Mesodermal cell (in vitro differentiated cells): ENCODE measurements around the gene TRIM66.

Source experiments
- H3K27ac ChIP-seq: 2 replicates; pipeline ENCODE4 v1.7.0; 2013; ENCODE audit warnings: mild to moderate bottlenecking, low read depth, low read length, moderate library complexity; ENCODE audit not compliant: severe bottlenecking
- H3K36me3 ChIP-seq: 2 replicates; pipeline ENCODE4 v1.7.1; 2013; ENCODE audit warnings: mild to moderate bottlenecking, low read length, moderate library complexity; ENCODE audit not compliant: control insufficient read depth, insufficient read depth
- H3K4me1 ChIP-seq: one replicate; pipeline ENCODE4 v1.7.1; 2013; ENCODE audit warnings: mild to moderate bottlenecking, low read length; ENCODE audit not compliant: insufficient read depth, control insufficient read depth, poor library complexity, severe bottlenecking
- H3K4me3 ChIP-seq: 2 replicates; pipeline ENCODE4 v1.7.0; 2013; ENCODE audit warnings: low read length, control low read depth, mild to moderate bottlenecking; ENCODE audit not compliant: insufficient read depth, poor library complexity, severe bottlenecking; ENCODE audit errors: extremely low read depth
- H3K9me3 ChIP-seq: 2 replicates; pipeline ENCODE4 v1.7.1; 2013; ENCODE audit warnings: mild to moderate bottlenecking, low read length, moderate library complexity; ENCODE audit not compliant: control insufficient read depth
- WGBS, 2 experiments: methylation state at CpG; one replicate each; pipeline ENCODE4 v1.1.5; 2013; ENCODE audit warnings: missing lambda C conversion rate in 2 of 2; ENCODE audit not compliant: insufficient coverage in 2 of 2; 5-methylcytosine and 5-hydroxymethylcytosine counted together

The TRIM66 gene

DNA sequence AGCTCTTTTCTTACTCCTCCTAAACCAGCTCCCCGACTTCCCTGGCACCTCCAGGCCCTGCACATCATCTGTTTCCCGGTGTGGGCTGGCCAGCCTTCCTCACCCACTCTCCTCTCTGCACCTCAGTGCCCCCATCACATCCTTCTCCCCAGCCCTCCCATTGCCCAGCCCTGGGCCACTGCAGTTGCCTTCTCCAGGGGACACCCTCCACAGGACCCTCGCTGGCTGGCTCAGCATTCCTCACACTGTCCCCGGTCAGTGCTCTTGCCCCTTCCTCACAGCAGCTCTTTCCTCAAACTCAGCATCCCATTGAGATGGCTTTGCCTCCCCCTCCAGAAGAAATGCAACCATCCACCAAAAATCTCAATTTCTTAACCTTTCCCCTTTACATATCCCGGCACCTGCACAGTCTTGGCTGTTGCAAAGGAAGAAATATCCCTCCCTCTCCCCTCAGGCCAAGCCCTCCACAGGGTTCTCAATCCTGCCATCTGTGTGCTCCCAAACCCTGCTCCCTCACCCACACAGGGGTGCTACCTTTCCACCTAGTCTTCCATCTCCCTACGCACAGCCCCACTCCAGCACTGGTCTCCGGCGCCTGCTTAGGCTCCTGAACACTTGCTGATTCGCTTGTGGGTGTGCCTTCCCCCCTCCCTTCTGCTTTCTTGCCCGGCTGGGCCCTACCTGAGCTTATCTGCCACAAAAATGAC, 19.6 kb upstream of the TRIM66 start:
- peaks cover 20% of the 10 kb centered on the region for H3K4me1 ChIP-seq
- peaks cover 90% of the 10 kb centered on the region for H3K36me3 ChIP-seq
- no peaks in the 10 kb centered on the region for H3K9me3 ChIP-seq
- H3K27ac ChIP-seq: peak overlapping the region; percentile 2
- H3K4me3 ChIP-seq: no peak overlapping the region
- WGBS, 2 experiments: 96 to 100% methylated on average over 6 to 10 of the region's 10 CpGs

- peaks cover 90% of the 10 kb centered on the region for H3K36me3 ChIP-seq
- WGBS, 2 experiments: 41 to 50% methylated on average over 3 of the region's 3 CpGs
- no peaks in the 10 kb centered on the region for H3K9me3 ChIP-seq
- H3K4me1 ChIP-seq: peaks cover 20% of the 10 kb centered on the region
- peak overlapping the region; percentile 50 for H3K27ac ChIP-seq
- H3K4me3 ChIP-seq: no peak overlapping the region
Measured at GRCh38 chr11:8699903-8700302, 17.4 kb upstream of the TRIM66 start.

DNA sequence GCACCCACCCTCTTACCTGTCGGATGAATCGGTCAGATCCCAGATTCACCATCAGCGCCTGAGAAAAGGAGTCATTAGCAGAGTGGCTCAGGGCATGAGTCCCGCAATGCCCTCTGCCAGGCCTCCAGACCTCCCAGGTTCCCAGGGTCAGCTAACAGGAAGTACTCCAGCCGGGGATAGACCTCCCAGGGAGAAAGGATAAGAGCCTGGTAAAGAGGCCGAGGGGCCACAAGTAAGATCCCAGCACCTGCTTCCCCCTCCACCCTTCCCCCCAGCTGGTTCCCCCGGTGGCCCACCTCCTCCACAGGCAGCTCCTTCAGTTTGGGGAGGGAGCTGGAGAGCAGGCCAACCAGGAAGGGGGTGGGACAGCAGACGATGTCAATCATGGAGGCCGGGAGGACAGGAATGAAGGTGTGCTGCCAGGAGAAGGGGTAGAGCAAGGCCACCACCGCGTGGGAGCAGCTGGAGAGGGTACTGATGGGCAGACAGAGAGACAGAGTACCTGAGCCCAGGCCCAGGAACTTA, 16.5 kb upstream of the TRIM66 start:
- no peak overlapping the region for H3K27ac ChIP-seq

GRCh38 chr11:8698379-8698851, 15.9 kb upstream of the TRIM66 start:
- Histone ChIP-seq H3K4me1 (peaks cover 20% of the 10 kb centered on the region), H3K9me3 (no peaks in the 10 kb centered on the region), H3K4me3 (no peak overlapping the region), H3K27ac (no peak overlapping the region), H3K36me3 (peaks cover 92% of the 10 kb centered on the region)
- WGBS, 2 experiments: 70 to 92% methylated on average over 2 to 3 of the region's 5 CpGs

More for the DNA sequence above, 16.5 kb upstream of the TRIM66 start:
- Histone ChIP-seq H3K4me1 (peaks cover 20% of the 10 kb centered on the region), H3K36me3 (peaks cover 90% of the 10 kb centered on the region), H3K4me3 (no peak overlapping the region), H3K9me3 (no peaks in the 10 kb centered on the region)
- WGBS, 2 experiments: 54 to 86% methylated on average over 5 to 8 of the region's 11 CpGs

GRCh38 chr11:8697054-8697453, 14.6 kb upstream of the TRIM66 start:
- WGBS, 2 experiments: 100% methylated on average over 1 to 3 of the region's 3 CpGs
- peaks cover 20% of the 10 kb centered on the region for H3K4me1 ChIP-seq
- H3K27ac ChIP-seq: no peak overlapping the region
- H3K9me3 ChIP-seq: no peaks in the 10 kb centered on the region
- H3K36me3 ChIP-seq: peaks cover 93% of the 10 kb centered on the region
- H3K4me3 ChIP-seq: no peak overlapping the region

DNA sequence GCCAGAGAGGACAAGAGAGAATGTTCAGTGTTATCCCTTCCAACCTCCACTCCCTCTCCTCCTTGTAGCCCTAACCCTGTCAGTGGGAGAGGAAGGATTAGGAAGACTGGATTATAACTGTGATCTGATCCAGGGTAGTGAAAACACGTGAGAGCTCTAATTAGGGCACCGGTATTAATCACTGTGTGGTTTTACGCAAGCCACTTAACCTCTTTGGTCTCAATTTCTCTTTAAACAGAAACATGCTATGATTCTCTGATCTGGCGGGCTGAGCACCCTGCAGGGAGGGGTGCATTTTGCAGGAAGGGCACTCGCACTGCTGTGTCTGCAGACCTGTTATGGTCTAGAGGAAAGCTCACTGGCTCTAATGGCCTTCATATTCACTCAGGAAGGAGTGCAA, 11.7 kb upstream of the TRIM66 start:
- H3K36me3 ChIP-seq: peaks cover 90% of the 10 kb centered on the region
- no peaks in the 10 kb centered on the region for H3K9me3 ChIP-seq
- no peak overlapping the region for H3K27ac ChIP-seq
- H3K4me1 ChIP-seq: peaks cover 7% of the 10 kb centered on the region
- H3K4me3 ChIP-seq: no peak overlapping the region
- 91 to 100% methylated on average over 3 to 5 of the region's 5 CpGs for WGBS, 2 experiments

DNA sequence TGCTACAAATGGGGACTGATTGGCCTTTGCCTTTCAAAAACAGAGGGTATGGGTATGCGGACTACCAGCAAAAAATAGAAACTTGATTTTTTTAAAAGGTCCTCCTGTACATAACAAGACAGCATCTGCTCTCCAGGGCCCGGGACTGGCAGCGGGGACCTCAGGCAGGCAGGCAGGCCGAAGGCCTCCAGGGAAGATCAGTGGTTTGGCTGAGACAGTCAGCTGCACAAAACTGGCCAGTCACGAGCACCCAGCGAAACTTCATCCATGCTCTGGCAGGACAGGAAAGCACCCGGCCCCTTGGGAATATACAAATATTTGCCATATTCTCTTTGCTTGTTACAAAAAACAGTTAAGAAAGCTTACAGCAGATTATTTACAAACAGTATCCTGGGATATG, 11.1 kb upstream of the TRIM66 start:
- 95 to 100% methylated on average over 5 to 6 of the region's 7 CpGs for WGBS, 2 experiments
- Histone ChIP-seq H3K4me3 (no peak overlapping the region), H3K27ac (no peak overlapping the region), H3K36me3 (peaks cover 85% of the 10 kb centered on the region), H3K9me3 (no peaks in the 10 kb centered on the region), H3K4me1 (peaks cover 3% of the 10 kb centered on the region)

- Histone ChIP-seq H3K9me3 (no peaks in the 10 kb centered on the region), H3K27ac (no peak overlapping the region), H3K36me3 (peaks cover 80% of the 10 kb centered on the region), H3K4me1 (peaks cover 3% of the 10 kb centered on the region), H3K4me3 (no peak overlapping the region)
- 97 to 98% methylated on average over 5 to 6 of the region's 6 CpGs for WGBS, 2 experiments
Measured at GRCh38 chr11:8693010-8693551, 10.6 kb upstream of the TRIM66 start.

- Histone ChIP-seq H3K36me3 (peaks cover 74% of the 10 kb centered on the region), H3K27ac (no peak overlapping the region), H3K9me3 (no peaks in the 10 kb centered on the region), H3K4me1 (peaks cover 7% of the 10 kb centered on the region), H3K4me3 (no peak overlapping the region)
- WGBS, 2 experiments: 78 to 94% methylated on average over 2 of the region's 3 CpGs
Measured at GRCh38 chr11:8692417-8692816, 10.0 kb upstream of the TRIM66 start.

GRCh38 chr11:8691601-8692000, 9.1 kb upstream of the TRIM66 start:
- Histone ChIP-seq H3K4me1 (peaks cover 13% of the 10 kb centered on the region), H3K9me3 (no peaks in the 10 kb centered on the region), H3K36me3 (peaks cover 74% of the 10 kb centered on the region), H3K27ac (no peak overlapping the region), H3K4me3 (no peak overlapping the region)
- WGBS, 2 experiments: 96 to 98% methylated on average over 4 to 5 of the region's 6 CpGs
